DND-41 (cell line): Measurements from ENCODE around the gene TMEM151A.

ENCODE experiments used
- ATAC-seq: fragments of 200-7000 bp; cut with Tn5 transposase; 3 replicates; pipeline ENCODE4 v1.9.1; 2021; ENCODE audit warnings: low read depth; ENCODE audit not compliant: insufficient read depth
- DNase-seq: peaks from one replicate; pipeline ENCODE4 v3.0.0-alpha.2; 2020
- H2AFZ ChIP-seq: 2 replicates; pipeline ENCODE4 v1.6.0; 2012; ENCODE audit warnings: low read depth, low read length
- H3K27ac ChIP-seq: 2 replicates; pipeline ENCODE4 v1.5.1; 2012; ENCODE audit warnings: low read length, inconsistent platforms
- H3K27me3 ChIP-seq: fragments of 200-600 bp; sonication (generic); 2 replicates; pipeline ENCODE4 v1.6.0; 2012; ENCODE audit warnings: low read length, mild to moderate bottlenecking, inconsistent platforms; ENCODE audit not compliant: insufficient read depth, poor library complexity
- H3K36me3 ChIP-seq: 2 replicates; pipeline ENCODE4 v1.5.1; 2012; ENCODE audit warnings: low read length, inconsistent platforms; ENCODE audit not compliant: insufficient read depth
- H3K4me1 ChIP-seq: 2 replicates; pipeline ENCODE4 v1.5.1; 2012; ENCODE audit warnings: mild to moderate bottlenecking, low read length; ENCODE audit not compliant: insufficient read depth
- H3K4me2 ChIP-seq: 2 replicates; pipeline ENCODE4 v1.6.0; 2012; ENCODE audit warnings: mild to moderate bottlenecking, moderate library complexity, low read length, inconsistent platforms; ENCODE audit not compliant: insufficient read depth
- H3K4me3 ChIP-seq, 2 experiments: fragments of 200-600 bp in 1 of 2; shearing (Covaris generic) in 1 of 2; 2 replicates each; pipeline ENCODE4 v1.5.1; 2012 to 2016; ENCODE audit warnings: inconsistent platforms in 2 of 2, low read length in 2 of 2, mild to moderate bottlenecking in 2 of 2, low read depth in 1 of 2, moderate library complexity in 1 of 2
- H3K79me2 ChIP-seq: 2 replicates; pipeline ENCODE4 v1.6.0; 2012; ENCODE audit warnings: low read length, inconsistent platforms; ENCODE audit not compliant: insufficient read depth
- H3K9ac ChIP-seq: 2 replicates; pipeline ENCODE4 v1.6.0; 2012; ENCODE audit warnings: low read depth, mild to moderate bottlenecking, inconsistent platforms, low read length, moderate library complexity
- H3K9me3 ChIP-seq: 2 replicates; pipeline ENCODE4 v1.5.1; 2012; ENCODE audit warnings: low read length, moderate library complexity, mild to moderate bottlenecking, inconsistent platforms; ENCODE audit not compliant: insufficient read depth, severe bottlenecking
- H4K20me1 ChIP-seq: 2 replicates; pipeline ENCODE4 v1.6.0; 2012; ENCODE audit warnings: low read length; ENCODE audit not compliant: insufficient read depth
- CTCF ChIP-seq: IDR thresholded peaks from 2 replicates; pipeline ENCODE4 v1.5.1; 2012; ENCODE audit warnings: borderline replicate concordance, low read length, moderate library complexity, mild to moderate bottlenecking; ENCODE audit not compliant: poor library complexity, severe bottlenecking; ENCODE audit errors: extremely low read depth
- EZH2 ChIP-seq: IDR thresholded peaks from 3 replicates; pipeline ENCODE4 v1.6.1; 2012; ENCODE audit warnings: borderline replicate concordance, low read depth, mild to moderate bottlenecking, moderate library complexity, low read length, inconsistent platforms; ENCODE audit not compliant: severe bottlenecking

Gene TMEM151A

GRCh38 chr11:66288671-66289547 lies 2.8 kb upstream of the TMEM151A start, which contains the start of gene YIF1A:
TSS of gene YIF1A (minus strand) at chr11:66289143. CDS start at chr11:66288985, 158 bp downstream.
- H2AFZ ChIP-seq = peak within 1 kb of the TSS; percentile 88
- peak within 1 kb of the TSS; percentile 73 for H3K27ac ChIP-seq
- TF ChIP-seq CTCF = peak; percentile 34
- no peak for TF ChIP-seq EZH2
- H3K27me3 ChIP-seq = no peaks in the 10 kb centered on the region
- H3K9me3 ChIP-seq = no peaks in the 10 kb centered on the region
- H3K4me2 ChIP-seq = peak within 1 kb of the TSS; percentile 84
- H3K36me3 ChIP-seq = no peaks in the 10 kb centered on the region
- H3K4me1 ChIP-seq = peaks cover 33% of the 10 kb centered on the region
- H3K4me3 ChIP-seq = peak within 1 kb of the TSS; percentile 87 to 96; a peak in 3 of 4 replicates
- DNase-seq (peak; percentile 99), ATAC-seq (peak; percentile 95)
- peaks cover 14% of the 10 kb centered on the region for H3K79me2 ChIP-seq
- peak within 1 kb of the TSS; percentile 78 for H3K9ac ChIP-seq
- peaks cover 8% of the 10 kb centered on the region for H4K20me1 ChIP-seq

DNA sequence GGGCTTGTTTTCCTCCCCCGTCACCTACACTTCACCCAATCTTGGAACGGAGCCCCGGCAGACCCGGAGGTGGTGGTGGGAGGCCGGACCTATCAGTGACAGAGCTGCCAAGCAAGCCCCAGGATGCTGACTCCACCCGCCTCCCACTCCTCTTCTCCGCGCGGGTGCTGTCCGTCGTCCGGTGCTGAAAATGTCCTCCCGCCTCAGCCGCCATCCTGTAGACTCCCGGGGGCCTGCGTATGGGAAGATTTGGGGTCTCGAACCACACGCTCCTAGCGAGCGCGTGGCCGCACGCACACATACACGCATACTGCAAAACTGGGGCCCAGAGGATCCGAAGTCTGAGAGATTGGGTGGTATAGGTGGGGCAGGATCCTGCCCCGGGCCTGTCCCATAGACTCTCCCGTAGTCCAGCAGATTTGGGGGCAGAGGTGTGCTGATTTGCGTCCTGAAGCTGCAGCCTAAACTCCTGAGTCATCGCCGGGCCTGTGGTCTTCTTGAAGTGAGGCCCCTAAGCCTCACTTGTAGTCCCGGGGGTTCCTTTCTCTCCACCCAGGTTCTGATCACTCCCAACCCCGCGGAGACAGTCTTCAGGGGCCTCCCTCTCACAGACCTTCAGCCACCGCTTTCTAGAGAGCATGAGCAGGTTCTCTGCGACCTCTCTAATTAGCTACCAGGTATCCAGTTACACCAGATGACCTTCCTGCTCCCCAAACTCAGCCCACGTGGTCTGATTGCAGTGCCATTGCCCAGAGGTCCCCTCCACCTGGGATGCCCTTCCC lies 2.0 kb upstream of the TMEM151A start:
- H3K36me3 ChIP-seq = no peaks in the 10 kb centered on the region
- peak overlapping the region; percentile 84 for H3K4me2 ChIP-seq
- DNase-seq (peak; percentile 89), ATAC-seq (peak; percentile 66)
- no peaks in the 10 kb centered on the region for H3K9me3 ChIP-seq
- H3K27ac ChIP-seq = peak overlapping the region; percentile 71
- H3K4me3 ChIP-seq = peak overlapping the region; percentile 31 to 96; a peak in 3 of 4 replicates
- H3K9ac ChIP-seq = peak overlapping the region; percentile 53
- no peaks in the 10 kb centered on the region for H3K27me3 ChIP-seq
- H4K20me1 ChIP-seq = peaks cover 8% of the 10 kb centered on the region; the same call in 1 of the 2 replicates
- H3K79me2 ChIP-seq = peaks cover 14% of the 10 kb centered on the region
- TF ChIP-seq EZH2 (no peak), CTCF (no peak)
- H2AFZ ChIP-seq = peak overlapping the region; percentile 70
- peaks cover 33% of the 10 kb centered on the region for H3K4me1 ChIP-seq

- peak overlapping the region in 1 of 2 experiments; percentile 96; a peak in 3 of 4 replicates for H3K4me3 ChIP-seq
- peak overlapping the region; percentile 53; the same call in 1 of the 2 replicates for H3K9ac ChIP-seq
- H2AFZ ChIP-seq = 0 out of 2 replicates have a peak overlapping the region, but pooled peaks have one; percentile 15
- no peaks in the 10 kb centered on the region for H3K9me3 ChIP-seq
- DNase-seq = no peak
- H3K27me3 ChIP-seq = no peaks in the 10 kb centered on the region
- no peak for TF ChIP-seq CTCF
- TF ChIP-seq EZH2 = no peak
- H4K20me1 ChIP-seq = peaks cover 8% of the 10 kb centered on the region; the same call in 1 of the 2 replicates
- no peak for ATAC-seq
- H3K4me2 ChIP-seq = peak overlapping the region; percentile 84
- peaks cover 14% of the 10 kb centered on the region for H3K79me2 ChIP-seq
- H3K27ac ChIP-seq = no peak overlapping the region
- no peaks in the 10 kb centered on the region for H3K36me3 ChIP-seq
- H3K4me1 ChIP-seq = peaks cover 33% of the 10 kb centered on the region
Observed at GRCh38 chr11:66290330-66290621, 1.4 kb upstream of the TMEM151A start.
